PC-3 (cell line): Measurements from ENCODE around the gene CALM1. TPM values are rescaled to one million over a fixed set of nuclear protein-coding genes. Genes with fewer than 3 reads are reported as not detected.
A peak's percentile ranks its signal among the peaks of the same experiment; 100 is the strongest.

Source experiments
- ATAC-seq: fragments of 200-7000 bp; cut with Tn5 transposase; 2 replicates; pipeline ENCODE4 v1.9.1; 2020; ENCODE audit warnings: mild to moderate bottlenecking, moderate library complexity
- BruUV-seq: library from RNA; stranded (reverse); fragments of 400-500 nt; replicated peaks from 2 replicates; lab custom pipeline; 2021; lab: Mats Ljungman, UMichigan
- CTCF ChIA-PET: fragments of 300-600 bp; sonication (Branson Sonifier 250); formaldehyde crosslinking; loops from one replicate; lab custom pipeline; 2022; ENCODE audit warnings: antibody characterized with exemption; lab: Charles Lee
- POLR2A ChIA-PET: fragments of 300-600 bp; sonication (Branson Sonifier 250); formaldehyde crosslinking; loops from one replicate; lab custom pipeline; 2022; ENCODE audit warnings: antibody characterized with exemption; ENCODE audit not compliant: unreplicated experiment; lab: Charles Lee
- DNase-seq: peaks from one replicate; pipeline ENCODE4 v3.0.0-alpha.2; 2015
- H2AFZ ChIP-seq: fragments of 300-600 bp; sonication (generic); 2 replicates; pipeline ENCODE4 v1.6.0; 2016; ENCODE audit warnings: antibody characterized with exemption, low read length
- H3F3A ChIP-seq: fragments of 300-600 bp; sonication (generic); one replicate; pipeline ENCODE4 v1.6.0; 2017; ENCODE audit warnings: antibody characterized with exemption, low read length, control low read depth, mild to moderate bottlenecking; ENCODE audit not compliant: unreplicated experiment
- H3K27ac ChIP-seq: fragments of 300-600 bp; sonication (generic); 2 replicates; pipeline ENCODE4 v1.5.1; 2016; ENCODE audit warnings: mild to moderate bottlenecking, low read length
- H3K27me3 ChIP-seq: fragments of 300-600 bp; sonication (generic); 2 replicates; pipeline ENCODE4 v1.6.1; 2016; ENCODE audit warnings: low read length, mixed read lengths
- H3K36me3 ChIP-seq: fragments of 300-600 bp; sonication (generic); 2 replicates; pipeline ENCODE4 v1.6.1; 2016; ENCODE audit warnings: low read depth, mixed run types, low read length, mixed read lengths
- H3K4me1 ChIP-seq: fragments of 300-600 bp; sonication (generic); 2 replicates; pipeline ENCODE4 v1.5.1; 2016; ENCODE audit warnings: low read length; ENCODE audit not compliant: insufficient read depth
- H3K4me2 ChIP-seq: fragments of 300-600 bp; sonication (generic); 2 replicates; pipeline ENCODE4 v1.6.0; 2016; ENCODE audit warnings: low read length
- H3K4me3 ChIP-seq: fragments of 300-600 bp; sonication (generic); 2 replicates; pipeline ENCODE4 v1.5.1; 2016; ENCODE audit warnings: mild to moderate bottlenecking, low read length, mixed read lengths
- H3K79me2 ChIP-seq: fragments of 300-600 bp; sonication (generic); 2 replicates; pipeline ENCODE4 v1.6.1; 2017; ENCODE audit warnings: low read length, mixed read lengths
- H3K9ac ChIP-seq: fragments of 300-600 bp; sonication (generic); 2 replicates; pipeline ENCODE4 v1.6.0; 2016; ENCODE audit warnings: mild to moderate bottlenecking, low read length
- H3K9me2 ChIP-seq: fragments of 300-600 bp; sonication (generic); replicated peaks from 2 replicates; pipeline ENCODE4 v1.6.1; 2016; ENCODE audit warnings: mixed run types, low read length, mixed read lengths
- H3K9me3 ChIP-seq: fragments of 300-600 bp; sonication (generic); 2 replicates; pipeline ENCODE4 v1.6.1; 2016; ENCODE audit warnings: low read length, mixed read lengths
- H4K20me1 ChIP-seq: fragments of 300-600 bp; sonication (generic); 2 replicates; pipeline ENCODE4 v1.6.1; 2016; ENCODE audit warnings: low read length, mixed read lengths
- CTCF ChIP-seq: fragments of 300-600 bp; sonication (generic); conservative IDR thresholded peaks from 2 replicates; pipeline ENCODE4 v1.5.1; 2017; ENCODE audit warnings: antibody characterized with exemption, low read depth, mild to moderate bottlenecking, low read length
- EZH2 ChIP-seq: fragments of 300-600 bp; sonication (generic); IDR thresholded peaks from one replicate; pipeline ENCODE4 v1.6.1; 2017; ENCODE audit warnings: antibody characterized with exemption, mild to moderate bottlenecking, low read length; ENCODE audit not compliant: unreplicated experiment
- EZH2phosphoT487 ChIP-seq: fragments of 300-600 bp; sonication (generic); IDR thresholded peaks from 2 replicates; pipeline ENCODE4 v1.6.1; 2018; ENCODE audit warnings: mild to moderate bottlenecking, antibody characterized with exemption, low read length, borderline replicate concordance
- intact Hi-C: fragments of 100-400 bp; cut with micrococcal nuclease; formaldehyde crosslinking; loops from 2 replicates; pipeline ENCODE4 v1.9.0; 2023
- total RNA-seq: library from RNA; depleted of rRNA; stranded (reverse); fragments of >200 nt; gene quantifications from 2 replicates; pipeline ENCODE4 v1.2.3, GENCODE V29; 2014

CALM1 gene
- total RNA-seq, 1 experiment from 2014 or later = 1,162 TPM

DNA sequence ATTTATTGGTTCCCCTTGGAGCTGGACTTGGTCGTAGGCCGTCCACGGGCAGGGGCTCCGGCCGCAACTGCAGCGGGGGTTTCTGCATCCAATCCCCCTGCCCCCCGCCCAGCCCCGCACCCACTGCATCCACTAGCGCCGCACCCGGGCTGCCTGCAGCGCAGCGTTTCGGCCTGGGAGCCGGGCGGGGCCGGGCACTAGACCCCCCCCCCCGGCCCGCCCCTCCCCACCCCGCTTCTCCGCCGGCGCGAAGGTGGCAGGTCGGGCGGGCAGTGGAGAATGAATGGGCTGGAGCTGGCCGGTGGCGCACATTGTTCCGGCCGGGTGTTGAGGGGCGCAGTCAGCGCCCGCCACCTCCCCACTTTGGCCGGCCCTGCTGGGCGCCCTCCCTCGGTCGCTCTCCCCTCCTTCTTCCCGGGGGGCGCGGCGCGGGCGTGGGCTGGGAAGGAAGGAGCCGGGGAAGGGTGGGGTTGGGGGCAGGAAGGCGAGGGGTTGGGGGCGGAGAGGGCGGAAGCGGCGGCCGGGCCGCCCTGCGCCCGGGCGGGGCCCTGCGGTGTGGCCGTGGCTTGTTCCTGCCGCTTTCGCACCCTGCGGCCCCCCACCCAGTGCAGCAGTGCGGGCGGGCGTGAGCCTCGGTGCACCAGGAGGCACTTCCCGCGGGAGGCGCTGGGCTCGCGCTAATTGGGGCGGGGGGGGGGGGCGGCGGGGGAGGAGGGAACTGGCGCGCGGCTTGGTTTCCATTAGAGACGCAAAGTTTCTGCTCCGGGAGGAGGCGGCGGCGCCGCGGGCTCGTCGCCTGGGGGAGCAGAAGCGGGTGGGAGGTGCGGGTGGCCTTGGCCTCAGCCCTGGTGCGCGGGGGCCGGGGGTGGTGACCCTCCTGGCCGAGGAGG is 841 bp downstream of the CALM1 start:
- ATAC-seq (peak; percentile 44), DNase-seq (peak; percentile 51)
- TF ChIP-seq EZH2 = no peak
- no peak for TF ChIP-seq CTCF
- no peak; the same call in 1 of the 2 replicates for TF ChIP-seq EZH2phosphoT487
- Histone ChIP-seq H3K4me2 (peak overlapping the region; percentile 86), H3K4me1 (peaks cover 23% of the 10 kb centered on the region), H3K9ac (peak overlapping the region; percentile 79), H3K4me3 (peak overlapping the region; percentile 95), H3F3A (no peaks in the 10 kb centered on the region), H3K27me3 (no peaks in the 10 kb centered on the region), H3K36me3 (peaks cover 30% of the 10 kb centered on the region), H3K9me3 (no peaks in the 10 kb centered on the region), H4K20me1 (peaks cover 42% of the 10 kb centered on the region), H3K9me2 (no peaks in the 10 kb centered on the region), H3K27ac (0 out of 2 replicates have a peak overlapping the region, but pooled peaks have one; percentile 3), H2AFZ (no peak overlapping the region), H3K79me2 (peaks cover 53% of the 10 kb centered on the region)
- no TSS peak for BruUV-seq
- CTCF ChIA-PET = interaction anchor here (0.6 to 1.1 kb wide), 5 partner anchors 12 to 361 kb away, joined by 3 to 10 read pairs (median 5); no protein-coding TSS in a partner anchor
- POLR2A ChIA-PET = interaction anchor here (0.6 to 1.0 kb wide), 8 partner anchors 12 to 592 kb away, joined by 3 to 9 read pairs (median 5); no protein-coding TSS in a partner anchor
- intact Hi-C loops = loop anchor here (1.0 to 5.0 kb wide), 5 partner anchors 14 to 740 kb away; no protein-coding TSS in a partner anchor

DNA sequence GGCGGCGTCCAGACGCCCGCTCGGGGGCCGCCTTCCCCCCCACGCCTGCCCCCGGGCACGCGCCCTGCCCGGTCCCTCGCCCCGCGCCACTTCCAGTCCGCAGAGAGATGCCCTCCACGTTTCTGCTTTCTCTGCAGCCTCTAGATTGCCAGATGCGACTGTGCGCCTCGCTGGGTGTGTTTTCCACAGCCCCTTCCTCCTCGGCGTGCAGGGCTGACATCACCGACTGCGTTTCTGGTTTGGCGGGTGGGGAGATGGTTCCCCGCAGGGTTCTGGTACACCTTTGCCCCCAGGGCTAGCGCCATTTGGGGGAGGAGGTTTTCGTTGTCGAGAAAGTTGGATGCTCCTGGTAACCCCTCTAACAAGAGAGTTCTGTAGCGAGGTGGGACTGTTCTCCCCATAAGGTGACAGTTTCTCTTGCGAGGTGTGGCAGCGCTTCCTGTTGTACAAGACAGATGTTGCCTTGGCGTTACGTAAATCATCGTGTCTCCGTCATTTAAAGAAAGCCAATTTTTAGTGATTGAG is 1.5 kb downstream of the CALM1 start:
- Histone ChIP-seq H3F3A (no peaks in the 10 kb centered on the region), H4K20me1 (peaks cover 48% of the 10 kb centered on the region), H3K4me1 (peaks cover 23% of the 10 kb centered on the region), H2AFZ (no peak overlapping the region), H3K79me2 (peaks cover 53% of the 10 kb centered on the region), H3K4me3 (peak overlapping the region; percentile 95), H3K4me2 (peak overlapping the region; percentile 86), H3K9me3 (no peaks in the 10 kb centered on the region), H3K36me3 (peaks cover 37% of the 10 kb centered on the region), H3K9ac (peak overlapping the region; percentile 58), H3K27ac (no peak overlapping the region), H3K9me2 (no peaks in the 10 kb centered on the region), H3K27me3 (no peaks in the 10 kb centered on the region)
- no peak for TF ChIP-seq EZH2
- TF ChIP-seq EZH2phosphoT487 = no peak
- no peak for TF ChIP-seq CTCF
- intact Hi-C loops = loop anchor here (1.0 to 5.0 kb wide), 4 partner anchors 30 to 739 kb away; no protein-coding TSS in a partner anchor
- ChIA-PET POLR2A (interaction anchor here (0.6 to 0.7 kb wide), 3 partner anchors 14 to 201 kb away, joined by 3 to 4 read pairs (median 4); no protein-coding TSS in a partner anchor), CTCF (interaction anchor here (0.6 kb wide), 1 partner anchor 11 kb away, joined by 9 read pairs; no protein-coding TSS in a partner anchor)
- no TSS peak for BruUV-seq
- DNase-seq (peak; percentile 35), ATAC-seq (peak; percentile 0)
